ENCODE data around the gene CLDN6. TPM values are rescaled to one million over a fixed set of nuclear protein-coding genes. Genes with fewer than 3 reads are reported as not detected.
A peak's percentile ranks its signal among the peaks of the same experiment; 100 is the strongest.

CLDN6 gene
- total RNA-seq, 3 donors from 2014 or later (not counting 1 experiment from before 2014, with no cell fraction given), result not detected

- no peaks in the 10 kb centered on the region for H3K36me3 ChIP-seq (ENCODE audit: control insufficient read depth, insufficient read depth, low read length)
- 83% methylated on average over 15 of the region's 15 CpGs for WGBS (ENCODE audit: insufficient coverage)
Measured at GRCh38 chr16:2971985-2972784, 45.8 kb downstream of the CLDN6 start.

GRCh38 chr16:2971134-2971984, 46.6 kb downstream of the CLDN6 start:
- Mint-ChIP-seq H3K27me3 (ENCODE audit: low read depth in 2 of 2) (peaks cover 6 to 10% of the 10 kb centered on the region in 2 donors), H3K4me3 (peak overlapping the region; percentile 65), H3K9me3 (no peaks in the 10 kb centered on the region), H3K27ac (no peak overlapping the region), H3K4me1 (peaks cover 10 to 18% of the 10 kb centered on the region in 2 donors), H3K36me3 (no peaks in the 10 kb centered on the region)
- DNase-seq (no peak), ATAC-seq (no peak)
- 92% methylated on average over 35 of the region's 35 CpGs for WGBS (ENCODE audit: insufficient coverage)
- Histone ChIP-seq H3K9me3 (ENCODE audit: control insufficient read depth, insufficient read depth, low read length) (no peaks in the 10 kb centered on the region), H3K4me3 (ENCODE audit: low read length) (no peak overlapping the region), H3K4me1 (ENCODE audit: control insufficient read depth, insufficient read depth, low read length) (peaks cover 37% of the 10 kb centered on the region), H3K27me3 (ENCODE audit: control insufficient read depth, insufficient read depth, low read length) (peaks cover 19% of the 10 kb centered on the region), H3K36me3 (ENCODE audit: control insufficient read depth, insufficient read depth, low read length) (no peaks in the 10 kb centered on the region), H3K27ac (ENCODE audit: low read length) (no peak overlapping the region)
- TF ChIP-seq CTCF (IDR thresholded peaks at IDR 0.05), result no peak
- intact Hi-C loops (cut with micrococcal nuclease), result no loop called here

More at GRCh38 chr16:2971985-2972784, 45.8 kb downstream of the CLDN6 start:
- peak overlapping the region; percentile 45 for H3K4me3 Mint-ChIP-seq
- intact Hi-C loops (cut with micrococcal nuclease), result no loop called here
- H3K9me3 ChIP-seq (ENCODE audit: control insufficient read depth, insufficient read depth, low read length), result no peaks in the 10 kb centered on the region
- H3K4me1 ChIP-seq (ENCODE audit: control insufficient read depth, insufficient read depth, low read length), result peaks cover 32% of the 10 kb centered on the region
- TF ChIP-seq CTCF (IDR thresholded peaks at IDR 0.05), result no peak
- H3K27ac Mint-ChIP-seq, result no peak overlapping the region
- H3K27ac ChIP-seq (ENCODE audit: low read length), result no peak overlapping the region
- H3K27me3 ChIP-seq (ENCODE audit: control insufficient read depth, insufficient read depth, low read length), result peaks cover 15% of the 10 kb centered on the region
- no peak overlapping the region for H3K4me3 ChIP-seq (ENCODE audit: low read length)
- ATAC-seq, result no peak
- H3K4me1 Mint-ChIP-seq, result peaks cover 10 to 18% of the 10 kb centered on the region in 2 donors
- H3K36me3 Mint-ChIP-seq, result no peaks in the 10 kb centered on the region
- DNase-seq, result no peak
- H3K9me3 Mint-ChIP-seq, result no peaks in the 10 kb centered on the region
- peaks cover 6 to 10% of the 10 kb centered on the region in 2 donors for H3K27me3 Mint-ChIP-seq (ENCODE audit: low read depth in 2 of 2)

- no peak overlapping the region for H3K27ac Mint-ChIP-seq
- ATAC-seq, result no peak
- TF ChIP-seq CTCF (IDR thresholded peaks at IDR 0.05), result no peak
- no peak overlapping the region for H3K27ac ChIP-seq (ENCODE audit: low read length)
- peaks cover 10 to 20% of the 10 kb centered on the region in 2 donors for H3K4me1 Mint-ChIP-seq
- no peaks in the 10 kb centered on the region for H3K9me3 Mint-ChIP-seq
- DNase-seq, result no peak
- H3K27me3 Mint-ChIP-seq (ENCODE audit: low read depth in 2 of 2), result peaks cover 6 to 10% of the 10 kb centered on the region in 2 donors
- H3K27me3 ChIP-seq (ENCODE audit: control insufficient read depth, insufficient read depth, low read length), result peaks cover 24% of the 10 kb centered on the region
- H3K36me3 Mint-ChIP-seq, result no peaks in the 10 kb centered on the region
- no peak overlapping the region for H3K4me3 ChIP-seq (ENCODE audit: low read length)
- WGBS (ENCODE audit: insufficient coverage), result 87% methylated on average over 6 of the region's 6 CpGs
- no peaks in the 10 kb centered on the region for H3K9me3 ChIP-seq (ENCODE audit: control insufficient read depth, insufficient read depth, low read length)
- intact Hi-C loops (cut with micrococcal nuclease), result no loop called here
- H3K4me1 ChIP-seq (ENCODE audit: control insufficient read depth, insufficient read depth, low read length), result peaks cover 45% of the 10 kb centered on the region
- H3K36me3 ChIP-seq (ENCODE audit: control insufficient read depth, insufficient read depth, low read length), result no peaks in the 10 kb centered on the region
- H3K4me3 Mint-ChIP-seq, result peak overlapping the region; percentile 65
Measured at GRCh38 chr16:2970563-2970962, 47.4 kb downstream of the CLDN6 start.
